Duodenal mucosa (tissue), 2 donors: ENCODE measurements around the gene ABCD2.

ENCODE experiments used
- H3K27ac ChIP-seq: one replicate; pipeline ENCODE4 v1.7.0; 2013; ENCODE audit warnings: low read depth, low read length
- H3K27me3 ChIP-seq, 2 donors: one replicate each; pipeline ENCODE4 v1.7.0; 2013; ENCODE audit warnings: low read length in 2 of 2, control low read depth in 1 of 2; ENCODE audit not compliant: insufficient read depth in 2 of 2, control insufficient read depth in 1 of 2
- H3K36me3 ChIP-seq, 2 donors: one replicate each; pipeline ENCODE4 v1.7.0; 2013; ENCODE audit warnings: low read length in 2 of 2, control low read depth in 1 of 2; ENCODE audit not compliant: insufficient read depth in 2 of 2, control insufficient read depth in 1 of 2
- H3K4me1 ChIP-seq, 2 donors: one replicate each; pipeline ENCODE4 v1.7.0; 2013; ENCODE audit warnings: low read length in 2 of 2, control low read depth in 1 of 2; ENCODE audit not compliant: insufficient read depth in 2 of 2, control insufficient read depth in 1 of 2
- H3K4me3 ChIP-seq, 2 donors: one replicate each; pipeline ENCODE4 v1.7.0; 2013; ENCODE audit warnings: low read length in 2 of 2, low read depth in 1 of 2
- H3K9ac ChIP-seq, 2 donors: one replicate each; pipeline ENCODE4 v1.7.0; 2013; ENCODE audit warnings: low read length in 2 of 2, low read depth in 1 of 2
- H3K9me3 ChIP-seq, 2 donors: one replicate each; pipeline ENCODE4 v1.7.0; 2013; ENCODE audit warnings: low read length in 2 of 2, control low read depth in 1 of 2; ENCODE audit not compliant: control insufficient read depth in 1 of 2

ABCD2 gene

GRCh38 chr12:39595928-39596327, 23.7 kb downstream of the ABCD2 start:
- no peak overlapping the region for H3K4me3 ChIP-seq
- H3K9ac ChIP-seq, result no peak overlapping the region
- H3K27me3 ChIP-seq, result no peaks in the 10 kb centered on the region
- no peaks in the 10 kb centered on the region for H3K36me3 ChIP-seq
- no peaks in the 10 kb centered on the region for H3K4me1 ChIP-seq
- no peaks in the 10 kb centered on the region for H3K9me3 ChIP-seq
- H3K27ac ChIP-seq, result no peak overlapping the region

- H3K9me3 ChIP-seq, result no peaks in the 10 kb centered on the region
- no peak overlapping the region for H3K4me3 ChIP-seq
- H3K4me1 ChIP-seq, result no peaks in the 10 kb centered on the region
- no peaks in the 10 kb centered on the region for H3K36me3 ChIP-seq
- H3K27me3 ChIP-seq, result no peaks in the 10 kb centered on the region
- no peak overlapping the region for H3K27ac ChIP-seq
- no peak overlapping the region for H3K9ac ChIP-seq
Measured at GRCh38 chr12:39592295-39592694, 27.3 kb downstream of the ABCD2 start.

DNA sequence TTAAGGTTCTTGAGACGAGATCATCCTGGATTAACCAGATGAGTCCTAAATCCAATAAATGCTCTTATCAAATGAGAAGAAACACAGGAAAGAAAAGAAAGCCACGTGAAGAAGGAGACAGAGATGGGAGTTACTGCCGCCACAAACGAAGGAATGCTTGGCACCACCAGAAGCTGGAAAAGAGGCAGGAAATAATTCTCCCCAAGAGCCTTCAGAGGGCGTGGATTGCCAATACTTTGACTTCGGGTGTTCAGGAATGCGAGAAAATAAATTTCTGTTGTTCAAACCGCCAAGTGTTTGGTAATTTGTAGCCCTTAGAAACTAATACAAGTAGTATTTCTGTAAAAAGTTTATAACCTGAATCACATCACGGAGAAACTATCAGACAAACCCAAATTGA, 31.3 kb downstream of the ABCD2 start:
- H3K4me3 ChIP-seq, result no peak overlapping the region
- no peaks in the 10 kb centered on the region for H3K4me1 ChIP-seq
- no peak overlapping the region for H3K27ac ChIP-seq
- no peaks in the 10 kb centered on the region for H3K9me3 ChIP-seq
- H3K36me3 ChIP-seq, result no peaks in the 10 kb centered on the region
- no peak overlapping the region for H3K9ac ChIP-seq
- H3K27me3 ChIP-seq, result no peaks in the 10 kb centered on the region

- H3K4me3 ChIP-seq, result no peak overlapping the region
- H3K9me3 ChIP-seq, result no peaks in the 10 kb centered on the region
- H3K36me3 ChIP-seq, result no peaks in the 10 kb centered on the region
- no peaks in the 10 kb centered on the region for H3K27me3 ChIP-seq
- H3K27ac ChIP-seq, result no peak overlapping the region
- no peaks in the 10 kb centered on the region for H3K4me1 ChIP-seq
- H3K9ac ChIP-seq, result no peak overlapping the region
Measured at GRCh38 chr12:39587225-39587624, 32.4 kb downstream of the ABCD2 start.

- Histone ChIP-seq H3K27me3 (no peaks in the 10 kb centered on the region), H3K4me1 (no peaks in the 10 kb centered on the region), H3K9ac (no peak overlapping the region), H3K4me3 (no peak overlapping the region), H3K36me3 (no peaks in the 10 kb centered on the region), H3K9me3 (no peaks in the 10 kb centered on the region), H3K27ac (no peak overlapping the region)
Measured at GRCh38 chr12:39586816-39587215, 32.8 kb downstream of the ABCD2 start.

- Histone ChIP-seq H3K4me3 (no peak overlapping the region), H3K27me3 (no peaks in the 10 kb centered on the region), H3K9ac (no peak overlapping the region), H3K4me1 (no peaks in the 10 kb centered on the region), H3K9me3 (no peaks in the 10 kb centered on the region), H3K36me3 (no peaks in the 10 kb centered on the region), H3K27ac (no peak overlapping the region)
Measured at GRCh38 chr12:39581592-39581991, 38.0 kb downstream of the ABCD2 start.

DNA sequence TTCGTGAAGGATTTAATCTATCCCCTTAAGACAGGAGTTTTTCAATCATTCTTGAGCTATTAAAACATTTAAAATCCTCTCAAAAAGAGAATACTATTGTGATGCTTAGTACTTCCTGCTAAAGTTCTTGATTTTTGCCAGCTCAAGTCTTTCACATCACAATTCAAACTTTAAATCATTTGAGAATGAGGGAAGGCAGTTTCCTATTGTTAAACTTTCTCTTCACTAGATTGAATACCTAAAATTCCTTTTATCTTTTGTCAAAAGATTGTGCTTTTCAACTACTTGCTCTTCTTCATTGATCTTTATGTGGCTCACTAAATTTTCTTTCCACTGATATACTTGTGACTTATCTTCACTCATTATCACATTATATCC, 44.1 kb downstream of the ABCD2 start:
- no peaks in the 10 kb centered on the region for H3K36me3 ChIP-seq
- no peak overlapping the region for H3K27ac ChIP-seq
- H3K4me1 ChIP-seq, result no peaks in the 10 kb centered on the region
- H3K4me3 ChIP-seq, result no peak overlapping the region
- H3K9me3 ChIP-seq, result no peaks in the 10 kb centered on the region
- H3K9ac ChIP-seq, result no peak overlapping the region
- H3K27me3 ChIP-seq, result no peaks in the 10 kb centered on the region

GRCh38 chr12:39574785-39575497, 44.7 kb downstream of the ABCD2 start:
- Histone ChIP-seq H3K27ac (no peak overlapping the region), H3K9ac (no peak overlapping the region), H3K4me3 (no peak overlapping the region), H3K36me3 (no peaks in the 10 kb centered on the region), H3K27me3 (no peaks in the 10 kb centered on the region), H3K4me1 (no peaks in the 10 kb centered on the region), H3K9me3 (no peaks in the 10 kb centered on the region)

- H3K4me3 ChIP-seq, result no peak overlapping the region
- no peaks in the 10 kb centered on the region for H3K27me3 ChIP-seq
- no peaks in the 10 kb centered on the region for H3K4me1 ChIP-seq
- H3K9me3 ChIP-seq, result no peaks in the 10 kb centered on the region
- no peak overlapping the region for H3K27ac ChIP-seq
- no peak overlapping the region for H3K9ac ChIP-seq
- H3K36me3 ChIP-seq, result no peaks in the 10 kb centered on the region
Measured at GRCh38 chr12:39574378-39574777, 45.2 kb downstream of the ABCD2 start.

GRCh38 chr12:39573971-39574370, 45.6 kb downstream of the ABCD2 start:
- H3K4me3 ChIP-seq, result no peak overlapping the region
- H3K36me3 ChIP-seq, result no peaks in the 10 kb centered on the region
- no peaks in the 10 kb centered on the region for H3K9me3 ChIP-seq
- no peak overlapping the region for H3K9ac ChIP-seq
- no peaks in the 10 kb centered on the region for H3K27me3 ChIP-seq
- no peak overlapping the region for H3K27ac ChIP-seq
- H3K4me1 ChIP-seq, result no peaks in the 10 kb centered on the region

GRCh38 chr12:39572551-39572950, 47.1 kb downstream of the ABCD2 start:
- H3K4me3 ChIP-seq, result no peak overlapping the region
- no peaks in the 10 kb centered on the region for H3K4me1 ChIP-seq
- no peaks in the 10 kb centered on the region for H3K9me3 ChIP-seq
- H3K27ac ChIP-seq, result no peak overlapping the region
- no peaks in the 10 kb centered on the region for H3K36me3 ChIP-seq
- H3K27me3 ChIP-seq, result no peaks in the 10 kb centered on the region
- H3K9ac ChIP-seq, result no peak overlapping the region
